Measurements from ENCODE around the gene CHRND. TPM values are rescaled to one million over a fixed set of nuclear protein-coding genes. Genes with fewer than 3 reads are reported as not detected.

The CHRND gene
- total and polyA plus RNA-seq, 4 donors, result not detected

DNA sequence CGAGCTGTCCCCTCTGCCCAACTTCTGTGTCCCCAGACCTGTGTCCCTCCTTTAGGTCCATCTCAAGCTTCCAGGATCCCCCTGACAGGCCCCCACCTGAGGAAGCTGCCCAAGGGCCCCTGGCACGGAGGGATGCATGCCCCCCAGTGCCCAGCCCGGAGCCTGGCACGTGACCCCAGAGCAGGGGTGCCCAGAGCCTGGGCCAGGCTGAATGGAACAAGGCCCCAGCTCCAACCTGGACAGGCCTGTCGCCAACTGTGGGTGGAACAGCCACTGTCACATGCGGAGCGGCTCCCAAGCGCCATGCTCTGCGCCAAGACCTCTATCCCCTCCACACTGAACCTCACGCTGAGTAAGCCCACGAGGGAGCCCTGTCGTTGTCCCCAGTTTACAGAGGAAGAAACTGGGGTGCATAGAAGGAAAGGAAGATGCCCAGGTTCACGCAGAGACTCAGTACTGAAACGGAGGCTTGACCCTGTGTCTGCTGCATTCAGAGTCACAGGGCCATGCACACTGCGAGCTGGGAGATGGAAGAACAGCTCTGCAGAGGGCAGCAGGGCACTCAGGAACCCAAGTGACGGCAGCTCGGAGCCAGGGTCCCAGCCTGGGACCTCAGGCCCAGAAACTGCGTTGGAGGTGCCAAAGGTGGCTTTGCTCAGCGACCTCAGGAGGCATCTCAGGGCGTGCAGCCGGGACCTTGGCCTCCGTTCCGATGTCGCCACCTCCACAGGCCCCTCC lies 32.8 kb upstream of the CHRND start (continued):
- TF ChIP-seq, protein P1, sequence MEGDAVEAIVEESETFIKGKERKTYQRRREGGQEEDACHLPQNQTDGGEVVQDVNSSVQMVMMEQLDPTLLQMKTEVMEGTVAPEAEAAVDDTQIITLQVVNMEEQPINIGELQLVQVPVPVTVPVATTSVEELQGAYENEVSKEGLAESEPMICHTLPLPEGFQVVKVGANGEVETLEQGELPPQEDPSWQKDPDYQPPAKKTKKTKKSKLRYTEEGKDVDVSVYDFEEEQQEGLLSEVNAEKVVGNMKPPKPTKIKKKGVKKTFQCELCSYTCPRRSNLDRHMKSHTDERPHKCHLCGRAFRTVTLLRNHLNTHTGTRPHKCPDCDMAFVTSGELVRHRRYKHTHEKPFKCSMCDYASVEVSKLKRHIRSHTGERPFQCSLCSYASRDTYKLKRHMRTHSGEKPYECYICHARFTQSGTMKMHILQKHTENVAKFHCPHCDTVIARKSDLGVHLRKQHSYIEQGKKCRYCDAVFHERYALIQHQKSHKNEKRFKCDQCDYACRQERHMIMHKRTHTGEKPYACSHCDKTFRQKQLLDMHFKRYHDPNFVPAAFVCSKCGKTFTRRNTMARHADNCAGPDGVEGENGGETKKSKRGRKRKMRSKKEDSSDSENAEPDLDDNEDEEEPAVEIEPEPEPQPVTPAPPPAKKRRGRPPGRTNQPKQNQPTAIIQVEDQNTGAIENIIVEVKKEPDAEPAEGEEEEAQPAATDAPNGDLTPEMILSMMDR (IDR thresholded peaks at IDR 0.05; ENCODE audit: low read depth, low read length, missing input control), result no peak

DNA sequence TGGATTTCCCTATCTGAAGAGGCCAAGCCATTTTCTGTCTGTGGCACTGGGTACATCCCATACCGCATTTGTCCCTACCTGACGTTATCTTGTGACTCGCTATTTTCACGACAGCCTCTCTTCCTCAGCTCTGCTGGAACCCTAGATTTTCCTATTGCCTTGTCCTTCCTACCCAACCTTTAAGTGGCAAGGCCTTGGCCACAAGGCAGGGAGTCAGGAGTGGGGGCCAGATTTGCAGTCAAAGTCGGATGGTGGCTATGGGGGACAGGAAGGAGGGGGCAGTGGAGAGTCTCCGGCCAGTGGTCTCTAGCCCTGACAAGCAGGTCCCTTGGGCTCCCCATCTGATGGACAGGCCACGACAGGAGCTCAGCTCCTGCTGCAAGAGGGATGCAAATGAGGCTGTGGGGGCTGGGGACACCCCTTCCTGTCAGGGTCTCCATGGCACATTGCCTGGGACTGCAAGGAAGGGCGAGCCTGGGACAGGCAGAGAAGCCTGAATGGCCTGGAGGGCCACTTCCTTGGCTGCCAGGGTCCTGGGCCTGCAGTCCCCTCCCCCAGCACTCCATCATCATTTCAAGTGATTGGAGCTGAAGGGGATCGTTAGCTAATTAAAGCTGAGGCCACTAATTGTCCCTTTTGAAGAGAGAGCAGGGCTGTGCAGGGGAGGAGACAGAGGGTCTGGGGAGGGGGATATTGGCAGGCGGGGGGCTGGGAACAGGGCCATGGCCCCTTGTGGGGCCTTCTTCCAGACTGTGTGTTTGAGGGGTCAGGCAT lies 32.1 kb upstream of the CHRND start:
- Histone ChIP-seq H3K4me3 (ENCODE audit: low read depth in 1 of 3, low read length in 3 of 3) (no peak overlapping the region), H3K9ac (ENCODE audit: low read depth in 1 of 2, low read length in 2 of 2) (no peak overlapping the region), H3K9me3 (ENCODE audit: control insufficient read depth in 4 of 4, low read length in 3 of 4) (no peaks in the 10 kb centered on the region), H3K27ac (ENCODE audit: low read depth in 1 of 2, low read length in 2 of 2) (no peak overlapping the region), H3K36me3 (ENCODE audit: control insufficient read depth in 4 of 4, insufficient read depth in 3 of 4, low read depth in 1 of 4, low read length in 3 of 4) (no peaks in the 10 kb centered on the region), H3K27me3 (ENCODE audit: control insufficient read depth in 4 of 4, insufficient read depth in 4 of 4, low read length in 3 of 4) (no peaks in the 10 kb centered on the region), H3K4me1 (ENCODE audit: control insufficient read depth in 4 of 4, insufficient read depth in 4 of 4, low read length in 3 of 4) (no peaks in the 10 kb centered on the region)
- DNase-seq (ENCODE audit: low spot score), result no peak
- WGBS, result 86% methylated on average over 10 of the region's 10 CpGs
- TF ChIP-seq FOXA2 (IDR thresholded peaks at IDR 0.05) (no peak), YY1 (IDR thresholded peaks at IDR 0.05) (no peak), FOXA1 (IDR thresholded peaks at IDR 0.05) (no peak), HNF4A (conservative IDR thresholded peaks at IDR 0.05) (no peak), NR2F2 (IDR thresholded peaks at IDR 0.05) (no peak)
- TF ChIP-seq, protein P2, sequence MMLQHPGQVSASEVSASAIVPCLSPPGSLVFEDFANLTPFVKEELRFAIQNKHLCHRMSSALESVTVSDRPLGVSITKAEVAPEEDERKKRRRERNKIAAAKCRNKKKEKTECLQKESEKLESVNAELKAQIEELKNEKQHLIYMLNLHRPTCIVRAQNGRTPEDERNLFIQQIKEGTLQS (IDR thresholded peaks at IDR 0.05), result no peak
- TF ChIP-seq, protein P3, sequence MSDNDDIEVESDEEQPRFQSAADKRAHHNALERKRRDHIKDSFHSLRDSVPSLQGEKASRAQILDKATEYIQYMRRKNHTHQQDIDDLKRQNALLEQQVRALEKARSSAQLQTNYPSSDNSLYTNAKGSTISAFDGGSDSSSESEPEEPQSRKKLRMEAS (IDR thresholded peaks at IDR 0.05), result no peak
- TF ChIP-seq, protein P4, sequence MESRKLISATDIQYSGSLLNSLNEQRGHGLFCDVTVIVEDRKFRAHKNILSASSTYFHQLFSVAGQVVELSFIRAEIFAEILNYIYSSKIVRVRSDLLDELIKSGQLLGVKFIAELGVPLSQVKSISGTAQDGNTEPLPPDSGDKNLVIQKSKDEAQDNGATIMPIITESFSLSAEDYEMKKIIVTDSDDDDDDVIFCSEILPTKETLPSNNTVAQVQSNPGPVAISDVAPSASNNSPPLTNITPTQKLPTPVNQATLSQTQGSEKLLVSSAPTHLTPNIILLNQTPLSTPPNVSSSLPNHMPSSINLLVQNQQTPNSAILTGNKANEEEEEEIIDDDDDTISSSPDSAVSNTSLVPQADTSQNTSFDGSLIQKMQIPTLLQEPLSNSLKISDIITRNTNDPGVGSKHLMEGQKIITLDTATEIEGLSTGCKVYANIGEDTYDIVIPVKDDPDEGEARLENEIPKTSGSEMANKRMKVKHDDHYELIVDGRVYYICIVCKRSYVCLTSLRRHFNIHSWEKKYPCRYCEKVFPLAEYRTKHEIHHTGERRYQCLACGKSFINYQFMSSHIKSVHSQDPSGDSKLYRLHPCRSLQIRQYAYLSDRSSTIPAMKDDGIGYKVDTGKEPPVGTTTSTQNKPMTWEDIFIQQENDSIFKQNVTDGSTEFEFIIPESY (IDR thresholded peaks at IDR 0.05), result no peak
- TF ChIP-seq, protein P5, sequence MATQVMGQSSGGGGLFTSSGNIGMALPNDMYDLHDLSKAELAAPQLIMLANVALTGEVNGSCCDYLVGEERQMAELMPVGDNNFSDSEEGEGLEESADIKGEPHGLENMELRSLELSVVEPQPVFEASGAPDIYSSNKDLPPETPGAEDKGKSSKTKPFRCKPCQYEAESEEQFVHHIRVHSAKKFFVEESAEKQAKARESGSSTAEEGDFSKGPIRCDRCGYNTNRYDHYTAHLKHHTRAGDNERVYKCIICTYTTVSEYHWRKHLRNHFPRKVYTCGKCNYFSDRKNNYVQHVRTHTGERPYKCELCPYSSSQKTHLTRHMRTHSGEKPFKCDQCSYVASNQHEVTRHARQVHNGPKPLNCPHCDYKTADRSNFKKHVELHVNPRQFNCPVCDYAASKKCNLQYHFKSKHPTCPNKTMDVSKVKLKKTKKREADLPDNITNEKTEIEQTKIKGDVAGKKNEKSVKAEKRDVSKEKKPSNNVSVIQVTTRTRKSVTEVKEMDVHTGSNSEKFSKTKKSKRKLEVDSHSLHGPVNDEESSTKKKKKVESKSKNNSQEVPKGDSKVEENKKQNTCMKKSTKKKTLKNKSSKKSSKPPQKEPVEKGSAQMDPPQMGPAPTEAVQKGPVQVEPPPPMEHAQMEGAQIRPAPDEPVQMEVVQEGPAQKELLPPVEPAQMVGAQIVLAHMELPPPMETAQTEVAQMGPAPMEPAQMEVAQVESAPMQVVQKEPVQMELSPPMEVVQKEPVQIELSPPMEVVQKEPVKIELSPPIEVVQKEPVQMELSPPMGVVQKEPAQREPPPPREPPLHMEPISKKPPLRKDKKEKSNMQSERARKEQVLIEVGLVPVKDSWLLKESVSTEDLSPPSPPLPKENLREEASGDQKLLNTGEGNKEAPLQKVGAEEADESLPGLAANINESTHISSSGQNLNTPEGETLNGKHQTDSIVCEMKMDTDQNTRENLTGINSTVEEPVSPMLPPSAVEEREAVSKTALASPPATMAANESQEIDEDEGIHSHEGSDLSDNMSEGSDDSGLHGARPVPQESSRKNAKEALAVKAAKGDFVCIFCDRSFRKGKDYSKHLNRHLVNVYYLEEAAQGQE (IDR thresholded peaks at IDR 0.05), result no peak

All from liver (tissue), 9 donors.